ENCODE results near the gene IRAK1.
A peak's percentile ranks its signal among the peaks of the same experiment; 100 is the strongest.
"Not testable (repeated sequence)": the region's sequence is repeated elsewhere in the genome, so short reads cannot be mapped to it uniquely, and the experiment has no call there.

The IRAK1 gene

GRCh38 chrX:153999359-154000037, 20.2 kb downstream of the IRAK1 start:
- no peak for FAIRE-seq

GRCh38 chrX:153995504-153995903, 24.2 kb downstream of the IRAK1 start:
- no peak for FAIRE-seq
- DNase-seq (ENCODE audit: low spot score) = no peak

More at GRCh38 chrX:153999359-154000037, 20.2 kb downstream of the IRAK1 start:
- no peak for DNase-seq (ENCODE audit: low spot score)

- FAIRE-seq; DNase-seq (ENCODE audit: low spot score): not testable (repeated sequence)
Measured at GRCh38 chrX:153994398-153994797, 25.3 kb downstream of the IRAK1 start.

- FAIRE-seq (no peak), DNase-seq (ENCODE audit: low spot score) (no peak)
Measured at GRCh38 chrX:153993978-153994377, 25.7 kb downstream of the IRAK1 start.

- DNase-seq (ENCODE audit: low spot score) (no peak), FAIRE-seq (no peak)
Measured at GRCh38 chrX:153993079-153993478, 26.6 kb downstream of the IRAK1 start.

- FAIRE-seq = no peak
- DNase-seq (ENCODE audit: low spot score) = no peak
Measured at GRCh38 chrX:153992180-153992579, 27.5 kb downstream of the IRAK1 start.

GRCh38 chrX:153991013-153991580, 28.6 kb downstream of the IRAK1 start:
- FAIRE-seq (no peak), DNase-seq (ENCODE audit: low spot score) (no peak)

- DNase-seq (ENCODE audit: low spot score) (no peak), FAIRE-seq (no peak)
Measured at GRCh38 chrX:153989973-153990655, 29.6 kb downstream of the IRAK1 start.

- FAIRE-seq (no peak), DNase-seq (ENCODE audit: low spot score) (no peak)
Measured at GRCh38 chrX:153988493-153988892, 31.2 kb downstream of the IRAK1 start.

- no peak for DNase-seq (ENCODE audit: low spot score)
- no peak for FAIRE-seq
Measured at GRCh38 chrX:153984351-153985178, 35.1 kb downstream of the IRAK1 start.

- no peak for FAIRE-seq
- no peak for DNase-seq (ENCODE audit: low spot score)
Measured at GRCh38 chrX:153983321-153983801, 36.3 kb downstream of the IRAK1 start.

GRCh38 chrX:153981771-153982533, 37.8 kb downstream of the IRAK1 start:
- no peak for FAIRE-seq
- DNase-seq (ENCODE audit: low spot score) = no peak

- DNase-seq (ENCODE audit: low spot score) (no peak), FAIRE-seq (no peak)
Measured at GRCh38 chrX:153981231-153981630, 38.5 kb downstream of the IRAK1 start.

- FAIRE-seq = not testable (repeated sequence)
Measured at GRCh38 chrX:153980394-153980793, 39.3 kb downstream of the IRAK1 start.

GRCh38 chrX:153974726-153975286, 44.9 kb downstream of the IRAK1 start:
- FAIRE-seq (no peak), DNase-seq (ENCODE audit: low spot score) (no peak)

More at GRCh38 chrX:153980394-153980793, 39.3 kb downstream of the IRAK1 start:
- DNase-seq (ENCODE audit: low spot score) = not testable (repeated sequence)

- FAIRE-seq = no peak
Measured at GRCh38 chrX:153974003-153974725, 45.5 kb downstream of the IRAK1 start.

GRCh38 chrX:153973127-153974002, 46.3 kb downstream of the IRAK1 start:
- FAIRE-seq (no peak), DNase-seq (ENCODE audit: low spot score) (no peak)

More at GRCh38 chrX:153974003-153974725, 45.5 kb downstream of the IRAK1 start:
- no peak for DNase-seq (ENCODE audit: low spot score)

- DNase-seq (ENCODE audit: low spot score) (peak; percentile 89), FAIRE-seq (peak; percentile 52)
Measured at GRCh38 chrX:153972368-153973126, 47.2 kb downstream of the IRAK1 start, which contains the start of gene TMEM187. TSS of gene TMEM187 (plus strand) at chrX:153972754. CDS start at chrX:153982063, 9,309 bp downstream.
